PC-9 (cell line): Measurements from ENCODE around the gene PRKACA. TPM values are rescaled to one million over a fixed set of nuclear protein-coding genes. Genes with fewer than 3 reads are reported as not detected.
A peak's percentile ranks its signal among the peaks of the same experiment; 100 is the strongest.

ENCODE experiments used
- BruUV-seq: library from RNA; stranded (reverse); fragments of 400-500 nt; replicated peaks from 2 replicates; lab custom pipeline; 2021; lab: Mats Ljungman, UMichigan
- CTCF ChIA-PET: fragments of 300-600 bp; sonication (Branson Sonifier 250); formaldehyde crosslinking; loops from one replicate; lab custom pipeline; 2022; ENCODE audit warnings: antibody characterized with exemption; lab: Charles Lee
- POLR2A ChIA-PET: fragments of 300-600 bp; sonication (Branson Sonifier 250); formaldehyde crosslinking; loops from one replicate; lab custom pipeline; 2022; ENCODE audit warnings: antibody characterized with exemption; ENCODE audit not compliant: unreplicated experiment; lab: Charles Lee
- DNase-seq, 2 experiments: peaks; one replicate each; pipeline versions ENCODE4 v3.0.0 to v3.0.0-alpha.2; 2015 to 2022; ENCODE audit warnings: mixed read lengths in 1 of 2
- H2AFZ ChIP-seq: fragments of 200-600 bp; sonication (generic); 2 replicates; pipeline ENCODE4 v1.8.1; 2017; ENCODE audit warnings: antibody characterized with exemption
- H3F3A ChIP-seq: fragments of 200-600 bp; sonication (generic); 2 replicates; pipeline ENCODE4 v1.8.1; 2017; ENCODE audit warnings: antibody characterized with exemption, mild to moderate bottlenecking, low read depth; ENCODE audit not compliant: insufficient read depth
- H3K27ac ChIP-seq: fragments of 200-600 bp; sonication (generic); 2 replicates; pipeline ENCODE4 v1.6.1; 2016; ENCODE audit warnings: mixed run types
- H3K27me3 ChIP-seq: fragments of 200-600 bp; sonication (generic); 2 replicates; pipeline ENCODE4 v1.6.1; 2016; ENCODE audit warnings: low read depth, mixed run types; ENCODE audit not compliant: insufficient read depth
- H3K36me3 ChIP-seq: fragments of 200-600 bp; sonication (generic); 2 replicates; pipeline ENCODE4 v1.6.1; 2016; ENCODE audit warnings: low read depth, mixed run types
- H3K4me1 ChIP-seq: fragments of 200-600 bp; sonication (generic); replicated peaks from 2 replicates; pipeline ENCODE4 v1.6.1; 2016; ENCODE audit warnings: mixed run types; ENCODE audit not compliant: insufficient read depth
- H3K4me2 ChIP-seq: fragments of 200-600 bp; sonication (generic); 2 replicates; pipeline ENCODE4 v1.6.1; 2017; ENCODE audit warnings: mixed run types
- H3K4me3 ChIP-seq: fragments of 200-600 bp; sonication (generic); 2 replicates; pipeline ENCODE4 v1.6.1; 2016; ENCODE audit warnings: mixed run types
- H3K79me2 ChIP-seq: fragments of 200-600 bp; sonication (generic); 2 replicates; pipeline ENCODE4 v1.6.1; 2017; ENCODE audit warnings: low read depth, mixed run types
- H3K9me2 ChIP-seq: fragments of 200-600 bp; sonication (generic); 2 replicates; pipeline ENCODE4 v1.8.1; 2017; ENCODE audit warnings: mild to moderate bottlenecking; ENCODE audit not compliant: insufficient read depth
- H3K9me3 ChIP-seq: fragments of 200-600 bp; sonication (generic); 2 replicates; pipeline ENCODE4 v1.8.1; 2016; ENCODE audit warnings: low read depth; ENCODE audit not compliant: insufficient read depth
- H4K20me1 ChIP-seq: fragments of 200-600 bp; sonication (generic); 2 replicates; pipeline ENCODE4 v1.8.1; 2017; ENCODE audit not compliant: insufficient read depth
- CTCF ChIP-seq: fragments of 200-600 bp; sonication (generic); conservative IDR thresholded peaks from 2 replicates; pipeline ENCODE4 v1.6.1; 2017; ENCODE audit warnings: mixed run types, antibody characterized with exemption, mild to moderate bottlenecking, moderate library complexity
- EZH2 ChIP-seq: fragments of 200-600 bp; sonication (generic); IDR thresholded peaks from 2 replicates; pipeline ENCODE4 v1.8.0; 2017; ENCODE audit warnings: antibody characterized with exemption, low read depth
- intact Hi-C: fragments of 100-400 bp; cut with micrococcal nuclease; formaldehyde crosslinking; loops from one replicate; pipeline ENCODE4 v1.10.0; 2022; ENCODE audit not compliant: unreplicated experiment
- total RNA-seq: library from RNA; stranded (reverse); gene quantifications from 2 replicates; pipeline ENCODE4 v1.2.3, GENCODE V29; 2021

Gene PRKACA
- total RNA-seq, 1 experiment from 2014 or later, result 82.8 TPM

GRCh38 chr19:14115756-14116155, 1.8 kb downstream of the PRKACA start:
- peaks cover 41% of the 10 kb centered on the region for H3F3A ChIP-seq
- POLR2A ChIA-PET, result interaction anchor here (0.8 kb wide), 1 partner anchor 288 kb away, joined by 6 read pairs; no protein-coding TSS in a partner anchor
- H3K36me3 ChIP-seq, result no peaks in the 10 kb centered on the region
- no peaks in the 10 kb centered on the region for H4K20me1 ChIP-seq
- H3K4me2 ChIP-seq, result peak overlapping the region; percentile 90; the same call in 1 of the 2 replicates
- no peak for DNase-seq
- H3K9me2 ChIP-seq, result no peaks in the 10 kb centered on the region
- no peaks in the 10 kb centered on the region for H3K9me3 ChIP-seq
- TF ChIP-seq EZH2, result no peak
- no peak for TF ChIP-seq CTCF
- H3K4me3 ChIP-seq, result no peak overlapping the region
- no peak overlapping the region for H3K27ac ChIP-seq
- peaks cover 20% of the 10 kb centered on the region for H3K79me2 ChIP-seq
- peaks cover 21% of the 10 kb centered on the region for H3K4me1 ChIP-seq
- intact Hi-C loops, result loop anchor here (2.0 to 5.0 kb wide), 2 partner anchors 25 to 33 kb away; partner anchors contain the start of gene SAMD1
- no peak overlapping the region for H2AFZ ChIP-seq
- BruUV-seq, result no TSS peak
- CTCF ChIA-PET, result interaction anchor here (0.6 to 0.7 kb wide), 4 partner anchors 11 to 34 kb away, joined by 3 to 8 read pairs (median 4); no protein-coding TSS in a partner anchor
- no peaks in the 10 kb centered on the region for H3K27me3 ChIP-seq

- Histone ChIP-seq H3K27me3 (no peaks in the 10 kb centered on the region), H3K4me1 (peaks cover 21% of the 10 kb centered on the region), H3K27ac (no peak overlapping the region), H4K20me1 (no peaks in the 10 kb centered on the region), H3K9me2 (no peaks in the 10 kb centered on the region), H3K4me2 (no peak overlapping the region), H3K79me2 (peaks cover 20% of the 10 kb centered on the region), H3K4me3 (no peak overlapping the region), H3K36me3 (no peaks in the 10 kb centered on the region), H3F3A (peaks cover 37% of the 10 kb centered on the region), H2AFZ (no peak overlapping the region), H3K9me3 (no peaks in the 10 kb centered on the region)
- DNase-seq, result peak; percentile 30 to 46
- intact Hi-C loops, result loop anchor here (5.0 kb wide), 1 partner anchor 33 kb away; no protein-coding TSS in a partner anchor
- ChIA-PET POLR2A (interaction anchor here (0.7 kb wide), 1 partner anchor 435 kb away, joined by 5 read pairs; no protein-coding TSS in a partner anchor), CTCF (interaction anchor here (0.6 to 1.1 kb wide), 4 partner anchors 22 to 839 kb away, joined by 3 to 9 read pairs (median 3); partner anchors contain the start of gene ASF1B)
- BruUV-seq, result no TSS peak
- TF ChIP-seq CTCF (peak; percentile 76), EZH2 (no peak)
Measured at GRCh38 chr19:14114854-14115253, 2.7 kb downstream of the PRKACA start.

- DNase-seq, result no peak
- CTCF ChIA-PET, result interaction anchor here (0.6 to 1.1 kb wide), 3 partner anchors 22 to 246 kb away, joined by 3 to 9 read pairs (median 4); partner anchors contain the start of gene ASF1B
- no peak for TF ChIP-seq CTCF
- no peak for TF ChIP-seq EZH2
- no peak overlapping the region for H3K27ac ChIP-seq
- no TSS peak for BruUV-seq
- no peak overlapping the region for H2AFZ ChIP-seq
- H3K36me3 ChIP-seq, result no peaks in the 10 kb centered on the region
- peaks cover 34% of the 10 kb centered on the region for H3F3A ChIP-seq
- no peak overlapping the region for H3K4me2 ChIP-seq
- POLR2A ChIA-PET, result interaction anchor here (0.7 kb wide), 1 partner anchor 436 kb away, joined by 5 read pairs; no protein-coding TSS in a partner anchor
- H3K4me3 ChIP-seq, result no peak overlapping the region
- H3K27me3 ChIP-seq, result no peaks in the 10 kb centered on the region
- peaks cover 20% of the 10 kb centered on the region for H3K79me2 ChIP-seq
- intact Hi-C loops, result no loop called here
- H3K9me3 ChIP-seq, result no peaks in the 10 kb centered on the region
- peaks cover 18% of the 10 kb centered on the region for H3K4me1 ChIP-seq
- H4K20me1 ChIP-seq, result no peaks in the 10 kb centered on the region
- H3K9me2 ChIP-seq, result no peaks in the 10 kb centered on the region
Measured at GRCh38 chr19:14114439-14114838, 3.1 kb downstream of the PRKACA start.
